Activated gamma-delta T cell treated with Interleukin-2 at 50 U/mL for 16 hours (primary cell): ENCODE measurements around the gene RBM33.

ENCODE experiments used
- DNase-seq: peaks from one replicate; pipeline ENCODE4 v3.0.0-alpha.2; 2020

The RBM33 gene

GRCh38 chr7:155752756-155753445 lies 108.4 kb downstream of the RBM33 start:
- DNase-seq, result no peak

GRCh38 chr7:155753446-155753965 lies 109.0 kb downstream of the RBM33 start:
- no peak for DNase-seq

GRCh38 chr7:155754165-155754564 lies 109.7 kb downstream of the RBM33 start:
- DNase-seq, result no peak

GRCh38 chr7:155755026-155755425 lies 110.6 kb downstream of the RBM33 start:
- no peak for DNase-seq

GRCh38 chr7:155756322-155756721 lies 111.9 kb downstream of the RBM33 start:
- no peak for DNase-seq

- DNase-seq, result no peak
Observed at GRCh38 chr7:155758348-155758747, 113.9 kb downstream of the RBM33 start.

- no peak for DNase-seq
Observed at GRCh38 chr7:155759740-155760430, 115.4 kb downstream of the RBM33 start.

GRCh38 chr7:155761162-155761561 lies 116.7 kb downstream of the RBM33 start:
- DNase-seq, result no peak

- DNase-seq, result no peak
Observed at GRCh38 chr7:155762036-155762435, 117.6 kb downstream of the RBM33 start.

- DNase-seq, result no peak
Observed at GRCh38 chr7:155762655-155763054, 118.2 kb downstream of the RBM33 start.

GRCh38 chr7:155763122-155763521 lies 118.7 kb downstream of the RBM33 start:
- no peak for DNase-seq

GRCh38 chr7:155763691-155764437 lies 119.4 kb downstream of the RBM33 start:
- peak; percentile 46 for DNase-seq

GRCh38 chr7:155764438-155764793 lies 120.0 kb downstream of the RBM33 start:
- peak; percentile 19 for DNase-seq

GRCh38 chr7:155765458-155765857 lies 121.0 kb downstream of the RBM33 start:
- DNase-seq, result no peak

GRCh38 chr7:155766386-155766785 lies 121.9 kb downstream of the RBM33 start:
- no peak for DNase-seq

GRCh38 chr7:155766966-155767916 lies 122.8 kb downstream of the RBM33 start:
- DNase-seq, result no peak

GRCh38 chr7:155769701-155770100 lies 125.2 kb downstream of the RBM33 start:
- no peak for DNase-seq

GRCh38 chr7:155770241-155770640 lies 125.8 kb downstream of the RBM33 start:
- no peak for DNase-seq

GRCh38 chr7:155773531-155773930 lies 129.1 kb downstream of the RBM33 start:
- DNase-seq, result no peak

GRCh38 chr7:155774947-155775346 lies 130.5 kb downstream of the RBM33 start:
- no peak for DNase-seq

GRCh38 chr7:155775691-155776090 lies 131.2 kb downstream of the RBM33 start:
- no peak for DNase-seq

- no peak for DNase-seq
Observed at GRCh38 chr7:155776606-155777005, 132.1 kb downstream of the RBM33 start.

- DNase-seq, result no peak
Observed at GRCh38 chr7:155778349-155778748, 133.9 kb downstream of the RBM33 start.
